Erythroblast (primary cell): ENCODE results near the gene ALKBH5.

ENCODE experiments used
- DNase-seq, 2 experiments: peaks; one replicate each; lab custom pipeline; 2025; lab: John Stamatoyannopoulos, UW
- GATA1 ChIP-seq: IDR thresholded peaks from 2 replicates; pipeline ENCODE4 v1.6.1; 2011; ENCODE audit warnings: low read depth, mild to moderate bottlenecking, control low read depth, low read length, moderate library complexity
- POLR2A ChIP-seq: IDR thresholded peaks from 2 replicates; pipeline ENCODE4 v1.6.1; 2011; ENCODE audit warnings: mild to moderate bottlenecking, low read length

Gene ALKBH5

DNA sequence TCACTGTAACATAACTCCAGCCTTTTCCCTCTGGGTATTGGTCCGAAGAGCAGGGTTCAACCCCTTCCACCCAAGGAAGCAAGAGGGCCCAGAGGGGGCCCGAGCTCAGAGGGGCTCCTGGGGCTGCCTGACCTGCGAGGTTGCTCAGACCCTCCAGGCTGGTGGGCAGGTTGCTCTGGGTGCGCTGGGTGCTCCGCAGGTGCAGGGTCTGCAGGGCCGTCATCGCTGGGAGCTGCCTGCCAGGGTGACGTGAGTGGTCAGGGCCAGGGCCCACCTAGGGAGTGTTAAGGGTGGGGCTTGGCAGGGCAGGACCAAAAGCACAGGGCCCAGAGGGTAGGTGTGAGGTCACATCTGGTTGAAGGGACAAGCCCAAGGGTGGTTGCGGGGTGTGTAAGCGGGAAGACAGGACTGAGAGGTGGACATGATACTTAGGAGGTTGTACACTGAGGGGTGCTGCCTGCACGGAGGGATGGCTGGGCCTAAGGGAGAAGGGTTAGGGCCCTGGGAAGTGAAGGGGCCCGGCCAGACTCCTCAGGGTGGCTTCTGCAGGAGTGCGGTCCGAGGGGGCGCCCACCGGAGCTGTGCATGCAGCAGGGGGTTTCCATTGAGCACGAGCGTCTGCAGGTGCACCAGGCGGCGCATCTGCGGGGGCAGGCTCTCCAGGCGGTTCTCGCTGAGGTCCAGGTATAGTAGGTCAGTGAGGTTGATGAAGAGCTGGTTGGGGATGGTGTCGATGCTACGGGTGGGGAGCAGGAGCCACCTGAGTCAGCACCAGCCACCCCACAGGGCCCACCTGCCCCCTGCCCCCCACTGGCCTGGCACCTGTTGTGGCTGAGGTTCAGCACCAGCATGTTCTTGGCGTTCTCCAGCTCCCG lies 70.6 kb downstream of the ALKBH5 start:
- no peak for DNase-seq
- TF ChIP-seq POLR2A (no peak), GATA1 (no peak)

DNA sequence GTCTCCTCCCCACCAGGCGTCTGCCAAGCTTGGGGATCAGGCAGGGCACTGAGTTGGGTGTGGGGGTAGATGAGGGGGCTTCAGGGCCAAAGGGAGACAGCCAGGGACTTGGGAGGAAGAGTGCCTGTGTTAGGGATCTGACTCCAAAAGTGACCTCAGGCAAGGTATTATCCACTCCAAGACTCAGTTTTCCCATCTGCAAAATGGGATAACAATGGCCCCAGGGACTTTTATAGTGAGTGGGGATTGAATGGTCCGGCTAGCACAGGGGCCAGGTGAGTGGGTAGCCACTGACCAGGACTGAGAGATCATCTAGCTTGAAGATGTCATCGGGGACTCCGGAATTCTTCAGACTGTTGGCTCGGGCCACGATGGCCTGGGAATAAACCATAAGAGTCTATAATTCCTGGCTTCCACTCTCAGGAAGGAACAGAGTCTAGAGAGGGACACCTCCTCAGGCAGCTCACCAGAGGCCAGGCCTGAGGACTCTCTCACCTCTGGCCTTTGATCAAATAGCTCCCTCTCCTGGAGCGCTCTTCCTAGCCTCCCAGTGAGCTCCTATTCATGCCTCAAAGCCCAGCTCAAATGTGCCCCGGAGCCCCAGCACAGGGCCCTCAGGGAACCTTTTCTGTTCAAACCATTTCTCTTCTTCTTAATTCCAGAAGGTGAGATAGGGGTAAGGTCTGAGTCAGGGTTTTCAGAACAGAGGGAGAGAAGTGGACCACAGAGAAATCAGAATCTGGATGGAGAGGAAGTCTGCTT lies 71.4 kb downstream of the ALKBH5 start:
- peak in 1 of 2 experiments; percentile 24 for DNase-seq
- TF ChIP-seq POLR2A (no peak), GATA1 (no peak)

DNA sequence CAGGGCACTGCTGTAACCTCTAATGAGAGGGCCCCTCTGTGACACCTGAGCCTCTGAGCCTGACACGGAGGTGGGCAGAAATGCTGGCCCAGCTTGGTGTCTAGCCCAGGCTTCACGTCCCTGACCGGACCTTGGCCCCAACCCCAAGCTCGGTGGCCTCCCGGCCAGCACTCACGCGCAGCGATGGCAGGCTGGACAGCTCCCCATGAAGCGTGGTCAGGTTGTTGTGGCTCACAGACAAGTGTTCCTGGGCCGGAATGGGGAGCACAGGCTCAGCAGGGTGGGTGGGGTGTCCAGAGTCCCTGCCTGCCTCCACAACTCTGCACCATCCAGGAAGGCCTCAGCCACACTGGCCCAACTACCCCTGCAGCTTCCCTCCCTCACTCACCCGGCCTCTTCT lies 72.7 kb downstream of the ALKBH5 start:
- TF ChIP-seq POLR2A (no peak), GATA1 (no peak)

DNA sequence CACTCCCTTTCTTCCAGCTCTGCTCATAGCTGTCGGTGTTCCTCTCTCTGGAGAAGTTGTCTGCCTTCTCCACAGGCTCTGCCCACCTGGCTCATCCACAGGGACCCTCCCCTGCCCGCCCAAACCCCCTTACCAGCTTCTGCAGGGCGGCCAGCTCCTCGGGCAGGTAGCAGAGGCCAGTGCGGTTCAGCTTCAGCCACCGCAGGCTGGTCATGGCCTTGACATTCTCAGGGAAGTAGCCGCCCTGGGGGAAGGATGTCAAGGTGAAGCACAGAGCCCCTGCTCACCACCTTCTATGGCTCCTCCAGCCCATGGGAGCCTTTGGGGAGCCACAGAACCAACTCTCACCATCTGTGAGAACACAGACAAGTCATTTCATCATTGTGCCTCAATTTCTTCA lies 73.1 kb downstream of the ALKBH5 start:
- DNase-seq = no peak
- no peak for TF ChIP-seq POLR2A
- TF ChIP-seq GATA1 = no peak

More for the DNA sequence above, 72.7 kb downstream of the ALKBH5 start:
- DNase-seq = no peak

DNA sequence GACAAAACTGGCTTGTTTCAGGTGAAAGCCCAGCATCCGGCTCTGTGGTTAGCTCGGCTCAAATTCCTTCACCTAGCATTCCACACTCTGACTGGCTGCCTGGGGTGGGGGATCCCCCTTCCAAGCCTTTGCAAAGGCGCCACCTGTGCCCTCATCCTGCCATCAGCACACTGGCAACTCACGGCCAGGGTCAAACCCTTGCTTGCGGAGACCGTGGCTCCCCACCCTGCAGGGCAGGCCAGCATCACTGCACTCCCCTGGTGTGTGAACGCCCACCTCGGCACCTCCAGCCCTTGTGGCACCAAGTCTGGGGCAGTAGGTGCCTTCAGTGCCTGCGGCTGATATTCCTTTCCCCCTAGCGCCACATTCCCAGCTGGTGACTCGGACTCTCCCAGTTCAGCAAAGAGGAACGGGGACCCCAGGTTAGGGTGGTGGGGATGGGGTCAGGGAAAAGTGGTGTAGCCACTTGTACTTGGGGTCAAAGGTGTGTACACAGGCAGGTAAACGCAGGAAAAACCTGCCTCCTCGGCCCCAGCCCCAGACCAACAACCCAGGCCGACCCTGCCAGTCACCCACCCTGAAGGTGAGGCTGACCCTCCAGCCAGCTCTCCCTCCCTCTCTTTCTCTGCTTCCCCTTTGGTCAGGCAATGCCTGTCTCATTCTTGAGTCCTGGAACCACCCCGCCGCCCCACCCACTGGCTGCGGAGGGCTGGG lies 73.8 kb downstream of the ALKBH5 start:
- no peak for DNase-seq
- TF ChIP-seq GATA1 (no peak), POLR2A (no peak)

DNA sequence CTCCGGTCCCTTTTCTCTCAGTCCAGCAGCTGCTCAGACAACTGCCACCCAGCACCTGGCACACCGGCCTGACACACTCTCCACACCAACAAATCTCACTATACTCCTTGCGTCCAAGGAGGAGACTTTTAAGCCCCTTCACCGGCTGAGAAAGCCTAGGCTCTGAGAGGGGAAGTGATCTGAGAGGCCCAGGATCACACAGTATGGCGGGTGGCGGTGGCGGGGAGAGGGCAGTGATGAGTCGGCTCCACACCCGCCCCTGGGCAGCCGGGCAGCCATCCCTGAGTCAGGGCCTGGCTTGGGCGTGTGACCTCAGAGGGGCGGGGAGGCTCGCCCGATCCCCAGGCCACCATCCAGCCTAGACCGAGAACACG lies 74.3 kb downstream of the ALKBH5 start:
- TF ChIP-seq POLR2A = no peak
- no peak for TF ChIP-seq GATA1
- peak; percentile 70 to 85 for DNase-seq

DNA sequence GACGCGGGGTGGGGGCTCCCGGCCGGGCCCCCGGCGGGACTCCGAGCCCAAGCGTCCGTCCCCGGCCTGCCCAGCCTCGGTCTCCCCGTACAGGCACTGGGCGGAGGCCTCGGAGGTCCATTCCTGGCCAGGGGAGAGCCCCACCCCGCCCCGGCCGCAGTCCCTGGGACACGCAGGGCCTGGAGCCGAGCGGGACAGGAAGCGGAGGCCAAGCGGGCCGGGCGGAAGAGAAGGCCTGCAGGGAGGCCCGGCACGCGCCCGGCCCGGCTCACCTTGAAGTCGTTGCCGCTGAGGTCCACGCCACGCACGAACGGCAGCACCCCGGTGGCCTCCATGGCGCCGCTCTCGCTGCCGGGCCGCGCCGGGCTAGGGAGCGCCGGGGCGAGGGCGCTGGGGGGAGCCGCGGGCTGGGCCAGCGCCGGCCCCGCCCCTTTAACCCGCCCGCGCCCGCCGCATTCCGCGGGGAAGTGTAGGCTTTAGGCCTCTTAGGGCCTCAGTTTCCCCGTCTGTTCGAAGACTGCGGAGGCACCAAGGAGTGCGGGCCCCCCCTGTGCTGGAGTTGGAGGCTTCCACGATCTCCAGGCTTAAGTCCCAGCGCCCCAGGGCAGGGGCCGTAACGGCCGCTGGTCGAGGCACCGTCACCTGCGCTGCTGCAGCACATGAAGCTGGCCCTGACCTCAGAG lies 74.9 kb downstream of the ALKBH5 start, which contains the start of gene FLII:
Gene FLII (minus strand): TSS at position 383 of the 683 bp plus-strand sequence. CDS start 48 bp downstream, at position 335.
- peak; percentile 63 to 80 for DNase-seq

More for the DNA sequence above, 74.9 kb downstream of the ALKBH5 start, which contains the start of gene FLII:
- TF ChIP-seq GATA1 = no peak
- peak; percentile 61 for TF ChIP-seq POLR2A
